Activated naive CD4-positive, alpha-beta T cell (primary cell): ENCODE results near the gene TBC1D8.

ENCODE experiments used
- DNase-seq, 4 experiments: peaks; one replicate each; lab custom pipeline; 2025; lab: John Stamatoyannopoulos, UW

The TBC1D8 gene

GRCh38 chr2:100998235-100998573 lies 153.0 kb downstream of the TBC1D8 start:
- DNase-seq: no peak

GRCh38 chr2:100997509-100998234 lies 153.5 kb downstream of the TBC1D8 start:
- DNase-seq: no peak

DNA sequence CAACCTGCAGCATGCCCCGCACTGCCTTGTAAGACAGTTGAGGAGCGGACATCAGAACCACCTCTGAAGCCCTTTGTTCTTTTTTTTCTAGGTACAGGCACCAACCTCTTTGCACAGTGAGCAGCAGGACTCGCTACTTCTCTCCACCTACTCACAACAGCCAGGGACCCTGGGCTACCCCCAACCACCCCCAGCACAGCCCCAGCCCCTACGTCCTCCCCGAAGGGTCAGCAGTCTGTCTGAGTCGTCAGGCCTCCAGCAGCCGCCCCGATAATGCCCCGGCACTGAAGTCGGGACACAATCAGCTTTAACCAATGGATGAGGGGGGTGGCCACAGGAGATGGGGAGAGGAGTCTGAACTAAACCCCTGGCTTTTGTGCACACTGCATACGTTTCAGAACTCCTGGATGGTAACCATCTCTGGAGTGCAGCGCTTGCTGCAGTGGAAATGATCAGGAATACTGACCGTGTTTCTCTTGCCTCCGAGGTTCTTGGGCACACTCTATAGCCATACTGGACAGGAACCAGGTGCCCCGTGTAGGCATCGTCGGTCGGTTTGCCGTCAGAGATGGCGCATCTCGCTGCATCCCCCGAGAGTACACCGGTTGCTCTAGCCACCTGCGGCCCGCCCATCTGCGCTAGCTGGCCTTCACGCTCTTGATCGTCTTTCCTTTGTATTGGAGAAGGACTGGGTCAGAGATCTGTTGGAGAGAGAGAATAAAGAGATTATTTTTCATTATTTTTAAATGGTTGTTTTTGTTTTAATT lies 155.7 kb downstream of the TBC1D8 start:
- no peak for DNase-seq

- no peak for DNase-seq
Measured at GRCh38 chr2:100993294-100993693, 157.9 kb downstream of the TBC1D8 start.

- no peak for DNase-seq
Measured at GRCh38 chr2:100992262-100992661, 158.9 kb downstream of the TBC1D8 start.

DNA sequence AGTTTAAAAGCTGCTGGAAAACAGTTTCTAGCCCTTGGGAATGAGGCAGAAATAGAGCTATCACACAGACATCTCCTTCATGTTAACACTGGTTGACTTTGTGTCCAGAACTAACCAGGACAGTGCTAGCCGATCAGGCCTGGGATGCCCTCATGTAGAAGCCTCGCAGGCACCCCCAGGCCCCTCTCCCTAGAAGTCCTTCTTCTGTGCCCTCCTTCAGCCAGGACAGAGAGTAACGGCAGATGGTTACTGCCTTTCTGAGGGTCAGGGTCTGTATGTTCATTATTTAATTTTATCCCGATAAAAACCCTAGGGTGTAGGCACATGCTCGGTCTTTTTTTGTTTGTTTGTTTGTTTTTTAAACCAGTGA lies 159.8 kb downstream of the TBC1D8 start:
- no peak for DNase-seq

DNA sequence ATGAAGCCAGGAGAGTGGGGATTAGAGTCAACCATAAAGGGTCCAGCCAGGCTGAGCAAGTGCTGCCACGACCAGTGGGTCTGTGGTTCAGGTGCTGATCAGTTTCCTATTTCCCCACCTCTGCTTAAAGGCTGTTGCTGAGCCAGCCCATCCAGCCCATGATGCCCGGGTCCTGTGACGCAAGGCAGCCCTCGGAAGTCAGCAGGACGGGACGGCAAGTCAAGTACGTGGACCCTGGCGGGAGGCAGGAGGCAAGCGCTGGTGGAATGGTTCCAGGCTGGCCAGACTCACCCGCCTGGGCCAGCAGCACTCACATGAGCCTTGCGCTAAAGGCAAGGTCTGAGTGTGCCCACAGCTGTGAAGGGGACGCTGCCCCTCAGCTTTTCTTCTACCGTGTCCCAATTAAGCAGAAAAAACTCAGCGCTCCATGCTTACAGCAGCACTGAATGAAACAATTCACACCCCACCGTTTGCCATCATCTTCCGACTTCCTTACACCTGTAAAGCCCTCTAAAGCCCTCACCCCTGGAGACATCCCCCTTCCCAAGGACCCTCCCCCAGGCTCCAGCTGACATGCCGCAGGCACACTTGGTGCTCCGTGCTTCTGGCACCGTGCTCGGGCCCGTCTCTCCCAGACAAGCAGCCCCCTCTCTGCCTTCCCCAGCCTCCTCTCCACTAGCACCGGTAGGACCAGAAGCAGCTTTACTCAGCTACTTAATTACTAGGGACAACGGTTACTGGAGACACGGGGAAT lies 160.4 kb downstream of the TBC1D8 start:
- DNase-seq: no peak

DNA sequence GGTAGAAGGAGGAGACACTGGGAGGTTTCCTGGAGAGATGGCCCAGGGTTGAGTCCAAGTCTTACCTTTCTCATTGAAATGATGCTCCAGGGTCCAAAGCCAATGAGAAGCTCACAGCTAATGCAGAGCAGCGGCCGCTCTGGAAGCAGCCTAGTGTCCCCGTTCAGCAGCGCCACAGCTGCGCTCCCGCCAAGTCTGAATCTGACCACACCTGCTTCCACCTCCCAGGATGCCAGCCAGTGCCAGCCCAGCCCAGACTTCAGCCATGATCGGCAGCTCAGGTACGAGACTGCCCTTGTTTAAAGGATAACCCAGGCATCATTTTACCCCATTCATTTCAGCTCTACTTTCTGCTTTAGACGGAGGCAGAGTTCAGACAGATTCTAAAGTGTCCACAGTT lies 161.0 kb downstream of the TBC1D8 start:
- no peak for DNase-seq

DNA sequence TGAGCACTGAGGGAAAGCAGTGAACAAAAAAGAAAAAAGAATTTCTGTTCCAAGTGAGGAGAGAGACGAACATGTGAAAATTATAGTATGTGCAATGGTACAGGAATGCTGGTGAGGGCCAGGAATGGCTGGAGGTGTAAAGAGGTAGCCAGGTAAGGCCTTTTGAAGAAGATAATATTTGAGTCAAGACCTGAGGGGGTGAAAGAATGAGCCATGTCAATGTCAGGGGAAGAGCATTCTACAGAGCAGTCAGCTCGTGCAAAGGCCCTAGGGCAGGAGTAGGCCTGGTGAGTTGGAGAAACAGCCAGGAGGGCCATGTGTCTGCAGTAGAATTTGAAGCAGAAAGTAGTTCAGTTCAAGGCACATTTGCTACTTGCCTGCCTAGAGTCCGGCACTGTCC lies 161.5 kb downstream of the TBC1D8 start:
- DNase-seq: no peak

DNA sequence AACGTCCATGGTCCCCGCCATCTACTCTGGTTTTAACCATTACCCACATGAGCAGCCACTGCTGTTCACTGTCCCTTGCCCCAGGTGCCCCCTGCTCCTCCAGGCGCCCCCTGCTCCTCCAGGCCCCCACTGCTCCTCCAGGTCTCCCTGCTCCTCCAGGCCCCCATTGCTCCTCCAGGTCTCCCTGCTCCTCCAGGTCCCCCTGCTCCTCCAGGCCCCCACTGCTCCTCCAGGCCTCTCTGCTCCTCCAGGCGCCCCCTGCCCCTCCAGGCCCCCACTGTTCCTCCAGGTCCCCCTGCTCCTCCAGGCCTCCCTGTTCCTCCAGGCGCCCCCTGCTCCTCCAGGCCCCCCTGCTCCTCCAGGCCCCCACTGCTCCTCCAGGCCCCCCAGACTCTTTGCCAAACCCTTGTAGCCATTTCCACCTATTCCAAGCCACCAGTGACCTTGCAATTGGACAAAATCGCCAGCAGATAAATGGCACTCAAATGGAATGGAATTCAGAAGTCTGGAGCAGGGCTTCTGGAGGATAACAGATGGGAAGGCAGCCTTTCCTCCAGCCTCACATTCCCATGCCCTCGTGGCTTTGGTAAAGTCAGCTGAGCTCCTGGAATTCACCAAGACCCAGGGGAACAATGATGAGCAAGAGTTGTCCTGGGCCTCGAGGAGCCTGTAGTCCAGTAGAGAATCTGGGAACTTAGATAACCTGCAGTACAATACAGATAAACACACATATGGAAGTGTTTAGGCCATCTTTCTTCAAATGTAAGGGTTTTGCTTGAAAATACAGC lies 162.4 kb downstream of the TBC1D8 start:
- DNase-seq: no peak

DNA sequence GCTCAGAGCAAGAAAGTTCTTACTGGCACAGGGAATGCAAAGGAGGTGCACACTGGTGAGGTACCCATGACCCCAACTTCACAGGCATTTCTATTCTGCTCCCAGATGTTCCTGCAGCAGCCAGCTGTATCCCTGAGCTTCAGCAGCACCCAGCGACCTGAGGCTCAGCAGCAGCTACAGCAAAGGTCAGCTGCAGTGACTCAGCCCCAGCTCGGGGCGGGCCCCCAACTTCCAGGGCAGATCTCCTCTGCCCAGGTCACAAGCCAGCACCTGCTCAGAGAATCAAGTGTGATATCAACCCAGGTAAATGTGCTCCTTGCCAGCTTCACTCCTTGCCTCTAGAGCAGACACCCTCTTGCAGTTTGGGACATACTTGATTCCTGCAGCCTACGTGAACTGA lies 163.2 kb downstream of the TBC1D8 start:
- DNase-seq: no peak

DNA sequence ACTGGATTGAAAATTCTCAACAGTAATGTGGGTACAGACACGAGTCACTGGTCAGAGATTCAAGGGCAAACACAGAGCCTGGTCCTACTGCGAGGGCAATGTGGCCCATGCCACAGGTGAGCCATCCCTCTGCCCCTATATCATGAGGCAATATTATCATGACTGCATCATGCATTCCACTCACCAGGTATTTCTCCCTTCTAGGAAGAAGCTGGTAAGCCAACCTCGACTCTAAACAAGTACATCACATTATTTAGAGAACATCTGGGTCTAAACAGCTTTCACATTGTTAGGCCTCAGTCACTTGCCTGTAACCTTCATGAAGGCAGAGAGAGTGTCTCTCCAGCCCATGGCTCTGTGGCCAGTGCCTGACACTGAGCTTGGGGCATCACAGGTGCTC lies 163.6 kb downstream of the TBC1D8 start:
- DNase-seq: no peak

DNA sequence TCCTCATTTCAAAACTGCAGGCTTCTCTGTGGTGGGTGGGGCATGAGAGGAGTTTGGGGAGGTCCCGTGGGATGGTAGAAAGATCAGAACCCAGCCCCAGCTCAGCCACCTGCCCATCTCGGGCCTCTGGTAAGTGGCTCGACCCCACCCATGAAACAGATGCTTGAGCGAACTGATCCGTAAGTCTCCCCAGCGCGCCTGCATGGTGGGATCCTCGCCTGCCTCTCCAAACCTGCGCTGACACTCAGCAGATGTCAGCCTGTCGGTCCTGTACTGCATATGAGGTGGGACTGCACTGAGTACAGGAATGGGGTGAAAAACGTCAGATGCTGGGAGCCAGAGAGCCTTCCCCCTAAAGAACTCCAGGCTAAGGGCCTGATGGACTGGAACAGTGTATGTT lies 165.0 kb downstream of the TBC1D8 start:
- no peak for DNase-seq

DNA sequence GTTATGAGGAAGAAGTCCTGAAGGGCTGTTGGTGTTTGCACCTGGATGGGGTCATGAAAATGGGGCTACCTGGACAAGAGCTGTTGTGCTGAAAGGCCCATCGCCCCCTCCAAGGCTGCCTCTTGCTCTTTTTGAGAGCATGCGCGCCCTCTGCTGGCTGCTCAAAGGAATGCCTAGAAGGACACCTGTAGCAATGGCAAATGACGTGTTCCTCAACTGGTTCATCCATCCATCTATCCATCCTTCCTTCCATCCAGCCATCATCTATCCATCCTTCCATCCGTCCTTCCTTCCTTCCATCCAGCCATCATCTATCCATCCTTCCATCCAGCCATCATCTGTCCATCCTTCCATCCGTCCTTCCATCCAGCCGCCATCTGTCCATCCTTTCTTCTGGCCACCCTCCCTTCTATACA lies 166.3 kb downstream of the TBC1D8 start:
- peak; percentile 46 to 77 (median 61) for DNase-seq

DNA sequence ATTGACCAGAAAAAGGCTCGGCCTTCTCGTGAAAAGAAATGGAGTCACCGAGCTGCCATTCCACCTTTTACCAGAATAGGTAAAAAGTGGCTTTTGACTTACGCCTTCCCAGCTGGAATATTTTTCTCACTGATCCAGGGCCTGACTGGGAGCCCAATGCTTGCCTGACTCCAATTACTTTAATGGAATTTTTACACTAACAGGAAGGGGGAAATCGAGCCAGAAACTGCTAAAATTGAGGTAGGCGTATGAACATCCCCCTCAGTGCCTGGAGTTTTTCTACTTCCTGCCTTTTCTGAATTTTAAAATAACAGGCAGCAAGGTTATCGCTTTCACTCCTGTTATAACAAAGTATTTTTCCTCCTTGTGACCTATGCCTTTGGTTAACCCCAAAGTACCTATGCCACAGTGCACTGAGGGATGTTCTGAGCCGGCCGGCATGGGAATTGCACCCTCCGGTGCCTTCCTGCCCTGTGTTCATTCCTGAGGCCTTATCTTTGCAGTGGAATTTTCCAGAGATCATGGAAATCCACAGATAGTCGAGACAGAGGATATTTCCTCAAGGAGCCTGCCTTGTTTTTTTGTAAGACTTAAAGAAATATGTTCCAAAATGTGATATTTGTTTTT lies 167.4 kb downstream of the TBC1D8 start:
- DNase-seq: no peak

DNA sequence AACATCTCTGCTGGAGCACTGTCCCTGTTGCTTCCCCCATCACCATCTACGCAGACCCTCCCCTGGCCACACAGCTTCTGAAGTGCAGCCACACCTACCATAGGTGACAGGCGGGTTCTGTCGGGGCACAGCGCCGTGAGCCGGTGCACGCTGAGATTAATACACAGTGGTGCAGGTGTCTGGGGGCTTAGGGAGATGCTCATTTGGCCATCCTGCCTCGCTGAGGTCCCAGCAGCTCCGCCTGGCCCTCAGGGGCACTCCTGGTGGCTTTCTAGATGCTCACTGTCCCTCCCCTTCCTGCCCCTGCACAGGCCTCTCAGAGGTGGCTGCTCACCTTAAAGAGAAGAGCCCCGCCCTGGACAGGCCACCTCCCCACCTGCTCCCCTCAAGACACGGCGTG lies 168.0 kb downstream of the TBC1D8 start:
- no peak for DNase-seq

DNA sequence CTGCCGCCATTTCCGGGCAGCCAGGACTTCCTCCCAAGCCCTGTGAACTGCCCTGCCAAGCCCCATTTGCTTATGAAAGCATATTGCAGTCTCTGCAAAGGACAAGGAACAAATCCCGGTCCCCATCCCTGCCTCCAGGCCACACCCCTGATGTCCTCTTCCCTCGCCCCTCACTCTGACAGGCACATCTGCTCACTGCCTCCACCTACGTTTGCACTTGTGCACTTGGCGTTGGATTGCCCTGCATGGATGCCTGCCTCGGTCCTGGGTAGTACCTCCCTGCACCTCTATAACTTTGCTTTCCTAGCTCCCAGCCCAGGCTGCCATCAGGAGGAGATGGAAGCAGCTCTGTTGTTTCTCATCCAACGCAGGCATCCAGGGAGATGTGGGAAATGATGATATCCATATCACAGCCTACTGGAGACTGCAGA lies 168.7 kb downstream of the TBC1D8 start:
- DNase-seq: no peak

DNA sequence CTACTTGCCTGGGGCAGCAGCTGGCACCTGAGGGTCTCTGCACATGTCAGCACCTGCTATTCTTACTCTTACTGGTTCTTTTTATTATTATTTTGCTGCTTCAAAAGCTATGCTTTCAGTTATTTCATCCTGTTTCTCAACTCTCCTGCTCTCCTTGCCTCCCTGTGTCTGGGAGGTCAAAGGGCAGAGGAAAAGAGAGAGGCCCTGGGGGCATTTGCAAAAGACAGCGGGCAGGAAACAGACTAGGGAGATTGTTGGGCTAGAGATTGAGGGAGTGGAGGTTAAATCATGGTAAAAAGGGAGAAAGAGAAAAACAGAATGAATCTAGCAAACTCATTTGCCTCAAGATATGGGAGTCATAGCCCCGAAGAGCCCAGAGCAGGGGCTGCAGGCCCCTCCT lies 170.2 kb downstream of the TBC1D8 start:
- no peak for DNase-seq

DNA sequence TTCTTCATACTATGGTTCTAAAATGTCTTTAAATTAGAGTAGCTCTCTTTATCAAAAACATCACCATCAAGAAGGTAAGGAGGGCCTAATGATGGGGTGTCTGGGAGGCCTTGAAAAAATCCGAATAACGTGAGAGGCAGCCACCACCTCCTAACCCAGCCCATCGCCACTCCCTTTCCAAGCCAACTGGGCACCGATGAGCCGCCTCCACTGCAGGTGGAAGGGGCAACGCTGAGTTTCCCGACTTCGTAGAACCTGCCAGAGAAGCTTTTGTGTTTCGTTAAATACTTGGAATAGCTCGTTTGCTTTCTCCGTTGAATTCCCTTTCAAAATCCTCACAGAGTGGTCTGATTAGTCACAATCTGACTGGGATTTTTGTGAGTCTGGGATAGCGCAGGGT lies 171.1 kb downstream of the TBC1D8 start:
- DNase-seq: no peak

DNA sequence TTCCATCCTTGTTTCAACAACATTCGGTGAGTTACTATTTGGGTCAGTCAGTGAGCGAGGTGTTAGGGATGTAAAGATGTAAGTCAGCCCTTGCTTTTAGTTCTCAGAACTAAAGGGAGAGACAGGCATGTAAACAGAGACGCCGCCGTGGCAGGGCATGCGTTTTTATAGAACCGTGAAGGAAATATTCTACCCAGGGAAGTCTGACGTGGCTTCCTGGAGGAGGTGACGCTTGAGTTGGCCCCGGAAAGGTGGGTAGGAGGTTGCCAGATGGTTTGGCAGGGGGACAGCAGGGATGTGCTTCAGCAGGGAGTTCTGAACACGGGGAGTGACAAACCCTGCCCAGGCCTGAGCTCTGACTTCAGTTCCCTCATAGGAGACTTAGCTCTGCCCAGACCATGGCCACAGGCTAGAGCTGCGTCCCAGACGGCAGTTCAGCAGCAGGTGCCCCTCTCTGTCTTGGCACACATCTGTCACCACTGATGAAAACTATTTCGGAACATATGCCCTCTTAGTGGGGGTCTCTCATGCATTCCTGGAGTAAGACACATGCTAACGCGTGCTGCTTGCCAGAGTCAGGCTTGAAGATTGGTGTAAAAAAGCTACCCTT lies 172.5 kb downstream of the TBC1D8 start:
- no peak for DNase-seq

GRCh38 chr2:100977511-100977910 lies 173.7 kb downstream of the TBC1D8 start:
- DNase-seq: no peak
